Measurements from ENCODE around the gene MYF6. TPM values are rescaled to one million over a fixed set of nuclear protein-coding genes. Genes with fewer than 3 reads are reported as not detected.

The MYF6 gene
- total RNA-seq, 4 donors from 2014 or later, result not detected

DNA sequence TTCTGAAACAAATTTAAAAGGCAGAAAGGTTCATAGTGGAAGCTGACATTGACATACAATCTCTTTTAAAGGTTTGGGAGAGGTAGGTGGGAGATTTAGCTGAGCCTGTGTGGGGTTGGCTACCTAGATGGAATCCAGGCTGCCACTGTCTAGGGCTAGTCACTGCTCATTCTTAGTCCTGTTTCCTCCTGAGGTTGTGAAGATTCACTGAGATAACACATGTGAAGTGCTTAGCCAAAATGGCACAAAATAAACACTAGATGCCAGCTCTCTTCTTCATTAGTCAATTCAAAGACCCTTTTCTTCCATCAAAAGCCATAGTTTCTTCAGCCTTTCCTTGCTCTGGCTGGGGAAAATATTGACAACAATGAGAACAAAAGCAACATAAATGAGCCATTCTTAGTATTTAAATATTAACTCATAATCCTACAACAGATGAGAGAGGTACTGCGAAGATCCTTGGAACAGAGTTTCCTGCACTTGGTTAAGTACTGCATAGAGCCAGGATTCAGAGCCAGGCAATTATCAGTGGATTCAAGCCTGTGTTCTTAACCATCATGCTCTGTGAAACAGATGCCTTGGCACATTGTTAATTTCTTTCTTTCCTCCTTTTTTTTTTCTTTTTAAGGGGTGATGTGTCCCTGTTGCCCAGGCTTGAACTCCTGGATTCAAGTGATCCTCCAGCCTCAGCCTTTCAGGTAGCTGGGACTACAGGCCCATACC is 3.5 kb downstream of the MYF6 start:
- WGBS, 2 donors, result 89 to 100% methylated on average over 1 of the region's 1 CpG
- H3K27ac ChIP-seq, result no peak overlapping the region
- intact Hi-C loops (cut with DNase I), result no loop called here
- TF ChIP-seq CTCF (IDR thresholded peaks at IDR 0.05) (no peak), POLR2A (IDR thresholded peaks at IDR 0.05) (no peak)
- no peaks in the 10 kb centered on the region for H3K36me3 ChIP-seq
- peaks cover 0 to 4% of the 10 kb centered on the region in 2 donors for H3K4me1 ChIP-seq
- peaks cover 6% of the 10 kb centered on the region for H3K27me3 ChIP-seq
- no peaks in the 10 kb centered on the region for H3K9me3 ChIP-seq
- no peak overlapping the region for H3K4me3 ChIP-seq (replicated peaks in 1 of 3)
- DNase-seq, result no peak

DNA sequence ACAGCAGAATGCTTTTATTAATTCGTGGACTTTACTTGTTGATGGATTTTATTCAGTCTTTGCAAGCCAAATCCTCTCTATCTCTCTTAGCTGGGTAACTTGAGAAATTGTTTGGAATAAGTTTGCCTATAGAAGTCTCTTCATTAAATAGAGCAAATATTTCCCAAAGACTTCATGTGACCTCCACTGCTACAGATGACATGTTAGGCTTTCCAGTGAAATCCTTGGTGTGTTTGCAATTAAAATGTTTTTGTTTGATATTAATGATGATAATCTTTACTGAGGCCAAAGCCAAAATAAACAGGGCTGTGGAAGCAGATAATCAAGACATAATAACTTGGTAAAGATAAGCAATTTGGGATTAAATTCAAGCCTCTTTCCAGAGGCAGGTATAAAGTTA is 4.4 kb downstream of the MYF6 start:
- H3K4me3 ChIP-seq (replicated peaks in 1 of 3), result no peak overlapping the region
- H3K36me3 ChIP-seq, result no peaks in the 10 kb centered on the region
- WGBS, 2 donors, result 76 to 77% methylated on average over 1 of the region's 1 CpG
- peaks cover 6% of the 10 kb centered on the region for H3K27me3 ChIP-seq
- no peaks in the 10 kb centered on the region for H3K9me3 ChIP-seq
- no peak overlapping the region for H3K27ac ChIP-seq
- TF ChIP-seq CTCF (IDR thresholded peaks at IDR 0.05) (no peak), POLR2A (IDR thresholded peaks at IDR 0.05) (no peak)
- H3K4me1 ChIP-seq, result peaks cover 0 to 4% of the 10 kb centered on the region in 2 donors
- intact Hi-C loops (cut with DNase I), result no loop called here
- no peak for DNase-seq

GRCh38 chr12:80712866-80713265 is 5.4 kb downstream of the MYF6 start:
- Histone ChIP-seq H3K4me1 (peaks cover 0 to 4% of the 10 kb centered on the region in 2 donors), H3K36me3 (no peaks in the 10 kb centered on the region), H3K4me3 (replicated peaks in 1 of 3) (no peak overlapping the region), H3K9me3 (no peaks in the 10 kb centered on the region), H3K27ac (no peak overlapping the region), H3K27me3 (peaks cover 6% of the 10 kb centered on the region)
- DNase-seq, result no peak
- intact Hi-C loops (cut with DNase I), result no loop called here
- TF ChIP-seq POLR2A (IDR thresholded peaks at IDR 0.05), result no peak
- TF ChIP-seq CTCF (IDR thresholded peaks at IDR 0.05), result no peak

DNA sequence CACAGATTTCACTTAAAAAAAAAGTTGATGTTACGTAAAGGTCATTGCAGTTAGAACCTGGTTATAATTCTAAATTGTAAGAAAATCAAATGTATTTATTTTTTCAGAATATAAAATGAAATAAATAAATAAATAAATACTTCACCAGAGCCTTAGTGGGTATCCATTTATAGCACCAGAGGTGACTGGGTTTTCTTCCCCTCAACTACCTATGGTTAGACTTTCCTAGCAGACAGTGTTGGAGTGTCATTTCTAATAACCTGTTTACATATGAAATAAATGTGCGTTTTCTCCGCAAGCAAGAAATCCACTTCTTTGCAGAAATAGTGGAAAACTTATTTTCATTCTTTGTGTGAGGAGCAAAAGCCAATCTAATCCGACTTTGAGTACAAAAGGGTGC is 6.0 kb downstream of the MYF6 start:
- H3K4me3 ChIP-seq (replicated peaks in 1 of 3), result no peak overlapping the region
- H3K27me3 ChIP-seq, result peaks cover 6% of the 10 kb centered on the region
- H3K9me3 ChIP-seq, result no peaks in the 10 kb centered on the region
- H3K27ac ChIP-seq, result no peak overlapping the region
- WGBS, 2 donors, result 75 to 81% methylated on average over 4 of the region's 4 CpGs
- H3K4me1 ChIP-seq, result peaks cover 0 to 2% of the 10 kb centered on the region in 2 donors
- no peak for DNase-seq
- intact Hi-C loops (cut with DNase I), result no loop called here
- H3K36me3 ChIP-seq, result no peaks in the 10 kb centered on the region
- TF ChIP-seq CTCF (IDR thresholded peaks at IDR 0.05) (no peak), POLR2A (IDR thresholded peaks at IDR 0.05) (no peak)

DNA sequence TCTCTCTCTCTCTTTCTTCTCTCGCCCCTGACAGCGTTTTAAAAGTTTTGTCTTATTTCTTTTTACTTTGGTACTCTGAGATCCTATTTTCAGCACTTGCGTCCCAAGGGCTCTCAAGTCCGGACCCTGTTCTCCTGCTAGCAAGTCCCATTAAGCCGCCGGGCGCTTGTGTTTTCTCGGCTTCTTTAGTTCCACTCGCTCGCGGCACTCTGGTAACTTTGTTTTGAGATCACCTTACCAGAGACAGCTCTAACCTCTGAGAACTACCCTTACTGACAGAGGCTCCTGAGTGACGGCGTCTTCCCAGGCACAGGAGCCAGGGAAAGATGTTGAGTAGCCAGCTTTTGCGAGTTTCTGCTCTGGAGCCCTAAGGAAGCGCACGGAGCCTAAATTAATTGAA is 6.6 kb downstream of the MYF6 start:
- WGBS, 2 donors, result 10 to 11% methylated on average over 16 of the region's 16 CpGs
- no peaks in the 10 kb centered on the region for H3K9me3 ChIP-seq
- TF ChIP-seq CTCF (IDR thresholded peaks at IDR 0.05) (no peak), POLR2A (IDR thresholded peaks at IDR 0.05) (no peak)
- no peak overlapping the region for H3K27ac ChIP-seq
- no peaks in the 10 kb centered on the region for H3K36me3 ChIP-seq
- H3K27me3 ChIP-seq, result peaks cover 6% of the 10 kb centered on the region
- H3K4me1 ChIP-seq, result no peaks in the 10 kb centered on the region
- intact Hi-C loops (cut with DNase I), result no loop called here
- H3K4me3 ChIP-seq (replicated peaks in 1 of 3), result peak overlapping the region in 1 of 3 donors; percentile 2
- peak; percentile 28 to 42 for DNase-seq
